Measurements from ENCODE around the gene PTH2R. TPM values are rescaled to one million over a fixed set of nuclear protein-coding genes. Genes with fewer than 3 reads are reported as not detected.
A peak's percentile ranks its signal among the peaks of the same experiment; 100 is the strongest.

PTH2R gene
- total and polyA plus RNA-seq, 2 donors (not counting 3 experiments of a cell fraction or from before 2014, with no cell fraction given), result not detected

DNA sequence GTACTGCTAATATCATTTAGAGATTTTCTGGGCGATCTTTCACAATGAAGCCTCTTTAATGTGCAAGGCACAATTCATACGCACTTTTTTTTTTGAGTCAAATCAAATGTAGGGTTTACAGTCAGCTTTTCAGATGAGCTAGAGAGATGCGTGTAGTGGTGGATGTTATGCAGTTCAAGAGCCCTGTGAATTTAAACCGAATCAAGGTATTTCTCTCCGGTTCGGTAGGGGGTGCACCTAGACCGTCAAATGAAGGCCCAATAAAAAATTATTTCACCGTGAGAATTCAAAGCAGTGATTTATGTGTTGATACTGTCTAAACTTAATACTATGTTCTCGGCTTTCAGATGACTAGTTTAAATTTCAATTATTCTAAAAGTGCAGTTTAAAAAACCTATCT, 1.1 kb downstream of the PTH2R start:
- dilution Hi-C loops (cut with MboI; ENCODE audit: extremely low pct_ligation_motif_present, low sequenced_read_pairs), result no loop called here
- Histone ChIP-seq H3K36me3 (ENCODE audit: control insufficient read depth in 2 of 2, extremely low read depth in 1 of 2, insufficient read depth in 2 of 2, low read length in 2 of 2) (no peaks in the 10 kb centered on the region), H3K27me3 (ENCODE audit: control insufficient read depth in 2 of 2, insufficient read depth in 2 of 2, low read length in 2 of 2) (peaks cover 32 to 42% of the 10 kb centered on the region in 2 experiments), H3K9me3 (replicated peaks; ENCODE audit: control insufficient read depth, insufficient read depth, low read length) (no peaks in the 10 kb centered on the region), H3K9me1 (replicated peaks; ENCODE audit: control insufficient read depth, extremely low read depth, insufficient read depth, low read length) (no peaks in the 10 kb centered on the region), H3K79me2 (ENCODE audit: control insufficient read depth, insufficient read depth, low read length) (no peaks in the 10 kb centered on the region), H3K4me3 (replicated peaks in 1 of 3; ENCODE audit: insufficient read depth in 1 of 3, low read depth in 1 of 3, low read length in 3 of 3) (no peak overlapping the region), H4K20me1 (replicated peaks; ENCODE audit: control insufficient read depth, extremely low read depth, insufficient read depth, low read length) (no peaks in the 10 kb centered on the region), H3K27ac (ENCODE audit: insufficient read depth, low read depth, low read length) (no peak overlapping the region), H2AFZ (ENCODE audit: low read depth, low read length) (no peak overlapping the region), H3K9ac (replicated peaks; ENCODE audit: extremely low read depth, insufficient read depth, low read length) (no peak overlapping the region), H3K4me2 (ENCODE audit: insufficient read depth, low read length) (no peak overlapping the region), H3K4me1 (ENCODE audit: control insufficient read depth, extremely low read depth, insufficient read depth, low read length) (no peaks in the 10 kb centered on the region)
- BruUV-seq (replicated peaks), result no TSS peak
- intact Hi-C loops (cut with micrococcal nuclease), result no loop called here
- DNase-seq (ENCODE audit: low read depth, low spot score), result peak; percentile 11
- FAIRE-seq, result no peak
- ChIA-PET CTCF (interaction anchor here (0.7 to 2.2 kb wide), 8 partner anchors 12 to 1992 kb away, joined by 3 to 16 read pairs (median 6); partner anchors contain the start of gene MAP2), POLR2A (no interaction called here)
- TF ChIP-seq, protein P1, sequence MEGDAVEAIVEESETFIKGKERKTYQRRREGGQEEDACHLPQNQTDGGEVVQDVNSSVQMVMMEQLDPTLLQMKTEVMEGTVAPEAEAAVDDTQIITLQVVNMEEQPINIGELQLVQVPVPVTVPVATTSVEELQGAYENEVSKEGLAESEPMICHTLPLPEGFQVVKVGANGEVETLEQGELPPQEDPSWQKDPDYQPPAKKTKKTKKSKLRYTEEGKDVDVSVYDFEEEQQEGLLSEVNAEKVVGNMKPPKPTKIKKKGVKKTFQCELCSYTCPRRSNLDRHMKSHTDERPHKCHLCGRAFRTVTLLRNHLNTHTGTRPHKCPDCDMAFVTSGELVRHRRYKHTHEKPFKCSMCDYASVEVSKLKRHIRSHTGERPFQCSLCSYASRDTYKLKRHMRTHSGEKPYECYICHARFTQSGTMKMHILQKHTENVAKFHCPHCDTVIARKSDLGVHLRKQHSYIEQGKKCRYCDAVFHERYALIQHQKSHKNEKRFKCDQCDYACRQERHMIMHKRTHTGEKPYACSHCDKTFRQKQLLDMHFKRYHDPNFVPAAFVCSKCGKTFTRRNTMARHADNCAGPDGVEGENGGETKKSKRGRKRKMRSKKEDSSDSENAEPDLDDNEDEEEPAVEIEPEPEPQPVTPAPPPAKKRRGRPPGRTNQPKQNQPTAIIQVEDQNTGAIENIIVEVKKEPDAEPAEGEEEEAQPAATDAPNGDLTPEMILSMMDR (IDR thresholded peaks at IDR 0.05; ENCODE audit: extremely low read depth in 1 of 2, insufficient read depth in 1 of 2, low read depth in 1 of 2, low read length in 2 of 2), result no peak
- TF ChIP-seq MYC (IDR thresholded peaks at IDR 0.05; ENCODE audit: low read depth, low read length) (no peak), EZH2 (IDR thresholded peaks at IDR 0.05; ENCODE audit: borderline replicate concordance, low read depth, low read length, severe bottlenecking) (no peak), POLR2A (IDR thresholded peaks at IDR 0.05; ENCODE audit: low read depth, low read length) (no peak), POLR2AphosphoS5 (IDR thresholded peaks at IDR 0.05; ENCODE audit: insufficient read depth, low read depth, low read length) (no peak), JUN (IDR thresholded peaks at IDR 0.05; ENCODE audit: borderline replicate concordance, insufficient read depth, insufficient read length, low read depth) (no peak), GATA2 (IDR thresholded peaks at IDR 0.05; ENCODE audit: insufficient read depth, insufficient read length, low read depth, low read length) (no peak), FOS (IDR thresholded peaks at IDR 0.05; ENCODE audit: borderline replicate concordance, insufficient read depth, low read length) (no peak)
- TF ChIP-seq, protein P2, sequence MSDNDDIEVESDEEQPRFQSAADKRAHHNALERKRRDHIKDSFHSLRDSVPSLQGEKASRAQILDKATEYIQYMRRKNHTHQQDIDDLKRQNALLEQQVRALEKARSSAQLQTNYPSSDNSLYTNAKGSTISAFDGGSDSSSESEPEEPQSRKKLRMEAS (IDR thresholded peaks at IDR 0.05; ENCODE audit: insufficient read depth, insufficient read length), result no peak
